Measurements from ENCODE around the gene ETFBKMT.
"Not testable (repeated sequence)": the region's sequence is repeated elsewhere in the genome, so short reads cannot be mapped to it uniquely, and the experiment has no call there.

Gene ETFBKMT

GRCh38 chr12:31655792-31656191, 3.7 kb upstream of the ETFBKMT start:
- no peak for DNase-seq (ENCODE audit: low read depth)

- DNase-seq (ENCODE audit: low read depth): no peak
These were observed 909 bp upstream of the ETFBKMT start for GRCh38 chr12:31658471-31659086.

- DNase-seq (ENCODE audit: low read depth): no peak
These were observed 2.8 kb downstream of the ETFBKMT start for GRCh38 chr12:31662176-31662849.

- DNase-seq (ENCODE audit: low read depth): no peak
These were observed 4.1 kb downstream of the ETFBKMT start for GRCh38 chr12:31663576-31663975.

GRCh38 chr12:31664038-31664437, 4.5 kb downstream of the ETFBKMT start:
- DNase-seq (ENCODE audit: low read depth): no peak

- DNase-seq (ENCODE audit: low read depth): no peak
These were observed 9.5 kb downstream of the ETFBKMT start for GRCh38 chr12:31669020-31669419.

- not testable (repeated sequence) for DNase-seq (ENCODE audit: low read depth)
These were observed 10.1 kb downstream of the ETFBKMT start for GRCh38 chr12:31669582-31669981.

- no peak for DNase-seq (ENCODE audit: low read depth)
These were observed 13.0 kb downstream of the ETFBKMT start for GRCh38 chr12:31672521-31672920.

GRCh38 chr12:31682136-31682962, 22.9 kb downstream of the ETFBKMT start:
- peak; percentile 24 for DNase-seq (ENCODE audit: low read depth)

GRCh38 chr12:31685801-31686200, 26.3 kb downstream of the ETFBKMT start:
- DNase-seq (ENCODE audit: low read depth): no peak

GRCh38 chr12:31687101-31687527, 27.6 kb downstream of the ETFBKMT start:
- no peak for DNase-seq (ENCODE audit: low read depth)

- not testable (repeated sequence) for DNase-seq (ENCODE audit: low read depth)
These were observed 30.4 kb downstream of the ETFBKMT start for GRCh38 chr12:31689921-31690320.

GRCh38 chr12:31702047-31702446, 42.6 kb downstream of the ETFBKMT start:
- DNase-seq (ENCODE audit: low read depth): no peak

GRCh38 chr12:31705621-31706020, 46.1 kb downstream of the ETFBKMT start:
- no peak for DNase-seq (ENCODE audit: low read depth)

- DNase-seq (ENCODE audit: low read depth): not testable (repeated sequence)
These were observed 48.6 kb downstream of the ETFBKMT start for GRCh38 chr12:31708118-31708517.

GRCh38 chr12:31710021-31710818, 50.7 kb downstream of the ETFBKMT start:
- no peak for DNase-seq (ENCODE audit: low read depth)

GRCh38 chr12:31712877-31713276, 53.4 kb downstream of the ETFBKMT start:
- no peak for DNase-seq (ENCODE audit: low read depth)

- DNase-seq (ENCODE audit: low read depth): no peak
These were observed 55.2 kb downstream of the ETFBKMT start for GRCh38 chr12:31714406-31715271.

GRCh38 chr12:31715283-31715825, 55.9 kb downstream of the ETFBKMT start:
- DNase-seq (ENCODE audit: low read depth): no peak

GRCh38 chr12:31716998-31717397, 57.5 kb downstream of the ETFBKMT start:
- DNase-seq (ENCODE audit: low read depth): not testable (repeated sequence)

All from stimulated activated CD8-positive, alpha-beta memory T cell treated with anti-CD3 and anti-CD28 coated beads, Interleukin-12 subunit alpha, Interleukin-12 subunit beta, amount 100 ng/mL, for 4 hours (primary cell).